Measurements from ENCODE around the gene CCDC171.
"Not testable (repeated sequence)": the region's sequence is repeated elsewhere in the genome, so short reads cannot be mapped to it uniquely, and the experiment has no call there.

Gene CCDC171

DNA sequence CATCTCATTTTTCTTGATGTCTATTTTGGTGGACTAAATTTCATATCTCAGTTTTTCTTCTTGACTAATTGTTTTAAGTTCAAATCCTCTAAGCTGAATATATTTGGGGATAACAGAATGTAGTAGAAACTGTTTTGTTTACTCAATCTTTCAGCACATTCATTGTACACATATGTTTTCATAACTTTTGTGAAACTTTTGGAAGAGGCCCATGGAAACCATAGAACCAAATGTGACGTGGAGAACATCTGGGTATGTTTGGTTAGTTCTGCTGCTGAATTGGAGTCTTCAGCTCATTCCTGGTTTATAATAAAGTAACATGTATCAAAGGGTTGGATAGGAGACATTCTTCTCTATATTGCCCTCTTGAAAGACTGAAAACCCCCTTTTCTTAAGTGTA, 88.4 kb downstream of the CCDC171 start:
- no peaks in the 10 kb centered on the region for H3K36me3 ChIP-seq (ENCODE audit: control insufficient read depth, insufficient read depth, low read length)
- no peak overlapping the region for H3K9ac ChIP-seq (ENCODE audit: low read length)
- no peak overlapping the region for H3K4me3 ChIP-seq (ENCODE audit: low read length)
- H3K27me3 ChIP-seq (ENCODE audit: control insufficient read depth, insufficient read depth, low read length): no peaks in the 10 kb centered on the region
- no peaks in the 10 kb centered on the region for H3K4me1 ChIP-seq (ENCODE audit: control insufficient read depth, insufficient read depth, low read length)
- H3K27ac ChIP-seq (ENCODE audit: low read depth, low read length): no peak overlapping the region

DNA sequence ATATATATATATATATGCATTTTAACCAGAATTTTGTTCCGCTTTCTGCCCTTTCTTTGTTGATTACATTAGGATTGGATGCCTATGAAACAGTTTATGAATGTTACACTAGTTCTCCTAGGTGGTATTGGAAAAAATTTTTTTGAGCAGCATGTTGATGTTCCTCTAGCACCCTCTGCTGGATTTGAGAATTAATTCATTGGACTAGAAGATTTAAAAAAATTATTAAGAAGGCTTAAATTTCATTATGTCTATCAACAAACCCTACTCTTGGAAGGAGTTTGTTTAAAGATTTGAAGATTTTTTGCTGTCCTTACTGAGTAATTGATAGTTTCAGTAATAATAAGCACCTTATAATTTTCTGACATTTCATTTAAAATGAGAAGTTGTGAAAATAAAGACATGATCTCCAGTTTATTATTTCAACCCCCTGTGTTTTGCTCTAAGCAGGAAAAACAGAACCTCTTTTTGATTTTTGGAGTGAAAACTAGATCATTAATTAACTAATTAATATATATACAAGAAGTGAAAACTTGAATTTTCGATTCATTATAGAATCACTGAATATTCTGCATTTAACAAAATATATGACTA, 89.6 kb downstream of the CCDC171 start:
- H3K4me3 ChIP-seq (ENCODE audit: low read length): no peak overlapping the region

DNA sequence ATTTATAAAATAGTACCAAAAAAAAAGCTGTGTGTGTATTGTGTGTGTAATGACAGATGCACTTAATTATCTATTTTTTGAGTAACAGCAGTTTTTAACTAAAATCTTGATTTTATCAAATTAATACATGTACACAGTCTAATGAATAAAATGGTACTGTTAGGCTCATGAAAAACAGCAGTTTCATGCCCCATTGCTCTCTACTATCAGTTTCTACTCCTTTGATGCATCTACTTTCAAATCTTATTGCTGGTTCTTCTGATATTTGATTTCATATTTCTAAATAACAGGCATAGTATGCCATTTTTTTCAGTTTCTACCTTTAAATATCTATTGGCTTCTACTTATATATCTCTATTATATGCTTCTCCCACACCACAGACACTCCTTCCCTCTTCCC, 117.4 kb downstream of the CCDC171 start:
- Histone ChIP-seq H3K36me3 (ENCODE audit: control insufficient read depth, insufficient read depth, low read length) (no peaks in the 10 kb centered on the region), H3K27ac (ENCODE audit: low read depth, low read length) (no peak overlapping the region), H3K27me3 (ENCODE audit: control insufficient read depth, insufficient read depth, low read length) (no peaks in the 10 kb centered on the region), H3K4me1 (ENCODE audit: control insufficient read depth, insufficient read depth, low read length) (no peaks in the 10 kb centered on the region), H3K4me3 (ENCODE audit: low read length) (no peak overlapping the region), H3K9ac (ENCODE audit: low read length) (no peak overlapping the region)

More for the DNA sequence above, 89.6 kb downstream of the CCDC171 start:
- Histone ChIP-seq H3K9ac (ENCODE audit: low read length) (no peak overlapping the region), H3K27me3 (ENCODE audit: control insufficient read depth, insufficient read depth, low read length) (no peaks in the 10 kb centered on the region), H3K36me3 (ENCODE audit: control insufficient read depth, insufficient read depth, low read length) (no peaks in the 10 kb centered on the region), H3K4me1 (ENCODE audit: control insufficient read depth, insufficient read depth, low read length) (no peaks in the 10 kb centered on the region), H3K27ac (ENCODE audit: low read depth, low read length) (no peak overlapping the region)

DNA sequence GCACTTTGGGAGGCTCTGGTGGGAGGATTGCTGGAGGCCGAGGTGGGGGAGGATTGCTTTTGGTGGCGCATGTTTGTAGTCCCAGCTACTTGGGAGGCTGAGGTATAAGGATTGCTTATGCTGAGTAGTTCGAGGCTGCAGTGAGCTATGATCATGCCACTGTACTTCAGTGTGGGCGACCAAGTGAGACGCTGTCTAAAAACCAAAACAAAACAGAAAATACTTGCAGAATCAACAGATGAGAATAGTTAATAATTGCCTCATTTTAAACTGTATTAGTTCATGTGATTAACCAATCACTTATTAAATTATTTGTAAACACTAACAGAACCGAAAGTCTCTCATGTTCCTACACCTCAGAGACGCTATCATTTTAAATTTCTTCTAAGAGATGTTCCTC, 118.1 kb downstream of the CCDC171 start:
- Histone ChIP-seq H3K4me1 (ENCODE audit: control insufficient read depth, insufficient read depth, low read length) (no peaks in the 10 kb centered on the region), H3K27me3 (ENCODE audit: control insufficient read depth, insufficient read depth, low read length) (no peaks in the 10 kb centered on the region), H3K9ac (ENCODE audit: low read length) (no peak overlapping the region), H3K4me3 (ENCODE audit: low read length) (no peak overlapping the region), H3K36me3 (ENCODE audit: control insufficient read depth, insufficient read depth, low read length) (no peaks in the 10 kb centered on the region), H3K27ac (ENCODE audit: low read depth, low read length) (no peak overlapping the region)

DNA sequence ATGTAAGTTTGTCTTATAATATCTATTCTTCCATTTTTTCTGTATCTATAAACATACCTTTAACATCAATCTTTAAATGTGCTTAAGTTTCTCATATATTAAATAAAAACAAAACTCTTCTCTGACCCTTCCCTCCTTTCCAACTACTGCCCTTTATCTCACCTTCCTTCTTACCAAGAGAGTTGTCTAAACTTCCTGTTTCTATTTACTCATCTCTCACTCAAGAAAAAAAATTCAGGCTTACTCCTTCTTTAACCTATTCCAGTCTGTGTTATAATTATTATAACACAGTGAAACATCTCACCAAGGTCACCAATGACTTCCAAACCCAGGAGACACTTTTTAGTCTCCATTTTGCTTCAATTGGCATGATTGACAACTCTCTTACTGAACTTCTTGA, 140.9 kb downstream of the CCDC171 start:
- H3K27ac ChIP-seq (ENCODE audit: low read depth, low read length): no peak overlapping the region
- H3K36me3 ChIP-seq (ENCODE audit: control insufficient read depth, insufficient read depth, low read length): no peaks in the 10 kb centered on the region
- no peaks in the 10 kb centered on the region for H3K27me3 ChIP-seq (ENCODE audit: control insufficient read depth, insufficient read depth, low read length)
- no peak overlapping the region for H3K9ac ChIP-seq (ENCODE audit: low read length)
- no peaks in the 10 kb centered on the region for H3K4me1 ChIP-seq (ENCODE audit: control insufficient read depth, insufficient read depth, low read length)
- no peak overlapping the region for H3K4me3 ChIP-seq (ENCODE audit: low read length)

DNA sequence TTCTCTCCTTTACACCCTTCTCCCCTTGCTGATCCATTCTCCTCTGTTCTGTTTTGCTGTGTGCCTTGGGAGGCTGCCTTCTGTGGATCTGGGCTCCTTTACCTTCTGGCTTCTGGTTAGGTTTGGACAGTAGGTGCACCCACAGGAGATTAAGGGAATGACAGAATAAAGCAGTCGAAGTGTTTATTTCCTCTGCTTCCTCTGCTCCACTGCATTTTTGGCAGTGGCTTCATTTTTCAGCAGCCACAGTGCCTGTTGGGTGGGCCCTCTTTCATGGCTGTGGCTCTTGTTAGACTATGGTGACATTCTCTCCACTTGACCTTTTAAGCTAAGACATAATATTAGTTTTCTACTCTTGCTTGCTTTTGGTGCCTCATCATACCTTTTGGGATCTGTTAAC, 144.1 kb downstream of the CCDC171 start:
- Histone ChIP-seq H3K4me3 (ENCODE audit: low read length) (no peak overlapping the region), H3K4me1 (ENCODE audit: control insufficient read depth, insufficient read depth, low read length) (no peaks in the 10 kb centered on the region), H3K9ac (ENCODE audit: low read length) (no peak overlapping the region), H3K27ac (ENCODE audit: low read depth, low read length) (no peak overlapping the region), H3K27me3 (ENCODE audit: control insufficient read depth, insufficient read depth, low read length) (no peaks in the 10 kb centered on the region), H3K36me3 (ENCODE audit: control insufficient read depth, insufficient read depth, low read length) (no peaks in the 10 kb centered on the region)

DNA sequence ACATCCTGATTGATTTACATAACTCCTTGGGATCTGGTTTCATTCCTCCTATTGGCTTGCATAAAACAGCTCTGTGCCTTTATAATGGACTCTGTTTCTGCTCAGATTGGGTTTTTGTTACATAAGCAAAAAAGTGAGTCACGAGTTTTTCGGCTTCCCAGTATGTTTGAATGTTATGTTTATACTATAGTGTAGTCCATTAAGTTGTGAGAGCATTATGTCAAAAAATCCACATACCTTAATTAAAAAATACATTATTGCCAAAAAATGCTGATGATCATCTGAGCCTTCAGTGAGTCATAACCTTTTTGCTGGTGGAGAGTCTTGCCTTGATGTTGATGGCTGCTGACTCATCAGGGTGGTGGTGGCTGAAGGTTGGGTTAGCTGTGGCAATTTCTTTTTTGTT, 144.6 kb downstream of the CCDC171 start:
- H3K4me3 ChIP-seq (ENCODE audit: low read length): no peak overlapping the region
- H3K9ac ChIP-seq (ENCODE audit: low read length): no peak overlapping the region
- no peaks in the 10 kb centered on the region for H3K36me3 ChIP-seq (ENCODE audit: control insufficient read depth, insufficient read depth, low read length)
- H3K4me1 ChIP-seq (ENCODE audit: control insufficient read depth, insufficient read depth, low read length): no peaks in the 10 kb centered on the region
- H3K27me3 ChIP-seq (ENCODE audit: control insufficient read depth, insufficient read depth, low read length): no peaks in the 10 kb centered on the region
- H3K27ac ChIP-seq (ENCODE audit: low read depth, low read length): no peak overlapping the region

DNA sequence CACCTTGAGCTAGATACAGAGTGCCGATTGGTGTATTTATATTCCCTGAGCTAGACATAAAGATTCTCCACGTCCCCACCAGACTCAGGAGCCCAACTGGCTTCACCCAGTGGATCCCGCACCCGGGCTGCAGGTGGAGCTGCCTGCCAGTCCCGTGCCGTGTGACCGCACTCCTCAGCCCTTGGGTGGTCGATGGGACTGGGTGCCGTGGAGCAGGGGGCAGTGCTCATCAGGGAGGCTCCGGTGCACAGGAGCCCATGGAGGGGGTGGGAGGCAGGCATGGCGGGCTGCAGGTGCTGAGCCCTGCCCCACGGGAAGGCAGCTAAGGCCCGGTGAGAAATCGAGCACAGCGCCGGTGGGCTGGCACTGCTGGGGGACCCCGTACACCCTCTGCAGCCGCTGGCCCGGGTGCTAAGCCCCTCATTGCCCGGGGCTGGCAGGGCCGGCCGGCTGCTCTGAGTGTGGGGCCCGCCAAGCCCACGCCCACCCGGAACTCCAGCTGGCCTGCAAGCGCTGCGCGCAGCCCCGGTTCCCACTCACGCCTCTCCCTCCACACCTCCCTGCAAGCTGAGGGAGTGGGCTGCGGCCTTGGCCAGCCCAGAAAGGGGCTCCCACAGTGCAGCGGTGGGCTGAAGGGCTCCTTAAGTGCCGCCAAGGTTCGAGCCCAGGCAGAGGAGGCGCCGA, 147.2 kb downstream of the CCDC171 start:
- H3K4me1 ChIP-seq (ENCODE audit: control insufficient read depth, insufficient read depth, low read length); H3K9ac ChIP-seq (ENCODE audit: low read length); H3K27ac ChIP-seq (ENCODE audit: low read depth, low read length); H3K4me3 ChIP-seq (ENCODE audit: low read length); H3K36me3 ChIP-seq (ENCODE audit: control insufficient read depth, insufficient read depth, low read length); H3K27me3 ChIP-seq (ENCODE audit: control insufficient read depth, insufficient read depth, low read length): not testable (repeated sequence)

DNA sequence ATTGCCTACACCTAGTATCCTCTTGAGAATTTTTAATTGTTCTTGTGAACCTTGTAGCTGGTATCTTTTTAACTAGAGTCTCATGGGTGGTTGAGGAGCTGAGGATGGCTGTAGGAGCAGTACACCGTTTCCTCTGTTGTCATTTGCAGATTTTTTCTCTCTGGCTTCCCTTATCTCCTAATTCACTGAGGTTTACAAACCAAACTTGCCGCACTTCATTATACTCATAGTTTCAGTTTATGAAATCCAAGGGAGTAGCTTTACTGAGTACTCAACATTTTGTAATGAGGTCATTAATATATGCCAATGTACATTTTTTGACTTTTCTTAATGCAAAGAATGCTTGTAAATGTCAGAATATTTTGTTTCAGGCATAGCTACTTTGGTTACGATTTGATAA, 154.2 kb downstream of the CCDC171 start:
- Histone ChIP-seq H3K4me1 (ENCODE audit: control insufficient read depth, insufficient read depth, low read length) (no peaks in the 10 kb centered on the region), H3K4me3 (ENCODE audit: low read length) (no peak overlapping the region)

DNA sequence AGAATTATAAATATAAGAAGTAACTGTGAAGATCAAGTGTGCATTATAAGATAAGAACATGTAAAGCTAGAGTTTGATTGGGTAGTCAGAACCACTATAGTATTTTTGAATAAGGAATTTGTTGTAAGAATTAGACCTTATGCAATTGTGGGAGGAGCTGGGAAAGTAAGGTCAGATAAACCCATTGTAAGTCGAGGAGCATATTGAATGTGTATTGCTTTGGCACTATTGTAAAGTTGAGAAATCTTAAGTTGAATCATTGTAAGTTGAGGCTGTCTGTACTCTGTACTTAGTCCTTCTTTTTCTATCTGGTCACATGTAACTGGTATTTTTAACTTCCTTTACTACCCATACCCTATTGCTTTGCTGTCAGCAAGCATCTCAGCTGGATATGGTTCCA, 158.7 kb downstream of the CCDC171 start:
- Histone ChIP-seq H3K4me1 (ENCODE audit: control insufficient read depth, insufficient read depth, low read length) (no peaks in the 10 kb centered on the region), H3K27ac (ENCODE audit: low read depth, low read length) (no peak overlapping the region), H3K9ac (ENCODE audit: low read length) (no peak overlapping the region), H3K4me3 (ENCODE audit: low read length) (no peak overlapping the region), H3K27me3 (ENCODE audit: control insufficient read depth, insufficient read depth, low read length) (no peaks in the 10 kb centered on the region), H3K36me3 (ENCODE audit: control insufficient read depth, insufficient read depth, low read length) (no peaks in the 10 kb centered on the region)

More for the DNA sequence above, 154.2 kb downstream of the CCDC171 start:
- no peak overlapping the region for H3K9ac ChIP-seq (ENCODE audit: low read length)
- H3K27me3 ChIP-seq (ENCODE audit: control insufficient read depth, insufficient read depth, low read length): no peaks in the 10 kb centered on the region
- H3K27ac ChIP-seq (ENCODE audit: low read depth, low read length): no peak overlapping the region
- H3K36me3 ChIP-seq (ENCODE audit: control insufficient read depth, insufficient read depth, low read length): no peaks in the 10 kb centered on the region

DNA sequence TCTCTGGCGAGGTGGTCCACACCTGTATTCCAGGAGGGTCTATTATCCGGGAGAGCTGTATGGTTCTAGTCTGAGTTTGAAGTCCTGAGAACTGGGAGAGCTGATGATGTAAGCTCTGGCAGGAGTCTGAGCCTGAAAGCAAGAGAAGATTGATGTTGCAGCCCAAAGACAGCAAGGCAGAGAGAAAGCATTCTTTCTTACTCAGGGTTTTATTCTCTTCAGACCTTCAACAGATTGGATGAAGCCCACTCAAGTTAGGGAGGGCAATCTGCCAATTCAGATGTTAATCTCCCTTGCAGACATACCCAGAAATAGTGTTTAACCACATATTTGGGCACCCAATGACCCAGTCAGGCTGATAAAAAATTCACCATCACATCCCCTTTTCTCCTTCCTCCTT, 159.1 kb downstream of the CCDC171 start:
- Histone ChIP-seq H3K4me1 (ENCODE audit: control insufficient read depth, insufficient read depth, low read length) (no peaks in the 10 kb centered on the region), H3K9ac (ENCODE audit: low read length) (no peak overlapping the region), H3K27ac (ENCODE audit: low read depth, low read length) (no peak overlapping the region), H3K27me3 (ENCODE audit: control insufficient read depth, insufficient read depth, low read length) (no peaks in the 10 kb centered on the region), H3K36me3 (ENCODE audit: control insufficient read depth, insufficient read depth, low read length) (no peaks in the 10 kb centered on the region), H3K4me3 (ENCODE audit: low read length) (no peak overlapping the region)

DNA sequence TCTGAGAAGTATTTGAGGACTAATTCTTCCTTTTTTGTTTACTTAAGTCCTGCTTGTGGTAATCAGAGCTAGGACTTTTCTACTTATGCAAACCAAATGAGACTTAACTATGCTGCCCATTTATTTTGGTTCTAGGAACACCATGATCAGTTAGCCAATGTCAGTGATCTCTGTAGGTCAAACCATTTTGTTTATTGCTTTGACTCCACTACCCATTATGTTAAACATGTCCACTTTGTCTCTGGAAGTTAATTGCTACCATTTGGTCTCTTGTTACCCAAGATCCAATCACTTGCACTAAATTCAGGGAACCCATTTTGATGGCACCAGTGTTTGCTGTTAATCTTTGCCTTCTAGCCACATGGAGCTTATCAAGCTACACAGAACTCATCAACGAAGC, 161.9 kb downstream of the CCDC171 start:
- H3K4me1 ChIP-seq (ENCODE audit: control insufficient read depth, insufficient read depth, low read length): no peaks in the 10 kb centered on the region
- H3K27ac ChIP-seq (ENCODE audit: low read depth, low read length): no peak overlapping the region
- H3K4me3 ChIP-seq (ENCODE audit: low read length): no peak overlapping the region
- H3K27me3 ChIP-seq (ENCODE audit: control insufficient read depth, insufficient read depth, low read length): no peaks in the 10 kb centered on the region
- no peaks in the 10 kb centered on the region for H3K36me3 ChIP-seq (ENCODE audit: control insufficient read depth, insufficient read depth, low read length)
- no peak overlapping the region for H3K9ac ChIP-seq (ENCODE audit: low read length)

DNA sequence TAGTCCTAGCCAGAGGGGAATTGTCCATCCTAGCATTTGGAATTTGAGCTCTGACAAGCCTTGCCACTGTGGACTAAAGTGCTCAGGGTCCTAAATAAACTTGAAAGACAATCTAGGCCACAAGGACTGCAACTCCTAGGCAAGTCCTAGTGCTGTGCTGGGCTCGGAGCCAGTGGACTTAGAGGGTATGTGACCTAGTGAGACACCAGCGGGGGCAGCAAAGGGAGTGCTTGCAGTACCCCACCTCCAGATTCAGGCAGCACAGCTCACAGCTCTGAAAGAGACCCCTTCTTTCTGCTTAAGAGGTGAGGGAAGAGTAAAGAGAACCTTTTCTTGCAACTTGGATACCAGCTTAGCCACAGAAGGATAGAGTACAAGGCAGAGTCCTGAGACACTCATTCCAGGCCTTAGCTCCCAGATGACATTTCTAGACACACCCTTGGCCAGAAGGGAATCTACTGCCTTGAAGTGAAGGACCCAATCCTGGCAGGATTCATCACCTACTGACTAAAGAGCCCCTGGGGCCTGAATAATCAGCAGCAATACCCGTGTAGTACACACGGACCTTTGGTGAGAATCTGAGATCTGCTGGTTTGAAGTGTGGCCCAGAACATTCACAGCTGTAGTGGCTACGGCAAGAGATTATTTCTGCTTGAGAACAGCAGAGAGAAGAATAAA, 164.6 kb downstream of the CCDC171 start:
- Histone ChIP-seq H3K27me3 (ENCODE audit: control insufficient read depth, insufficient read depth, low read length) (no peaks in the 10 kb centered on the region), H3K9ac (ENCODE audit: low read length) (no peak overlapping the region), H3K4me1 (ENCODE audit: control insufficient read depth, insufficient read depth, low read length) (no peaks in the 10 kb centered on the region), H3K36me3 (ENCODE audit: control insufficient read depth, insufficient read depth, low read length) (no peaks in the 10 kb centered on the region), H3K4me3 (ENCODE audit: low read length) (no peak overlapping the region), H3K27ac (ENCODE audit: low read depth, low read length) (no peak overlapping the region)
